ENCODE data around the gene ARCN1.

GRCh38 chr11:118628861-118629549 is 56.8 kb downstream of the ARCN1 start:
- no peak for TF ChIP-seq POLR2A (IDR thresholded peaks at IDR 0.05)
- no peak for TF ChIP-seq EP300 (IDR thresholded peaks at IDR 0.05)
- no peak for TF ChIP-seq CTCF (IDR thresholded peaks at IDR 0.05)
- no peak for TF ChIP-seq POLR2AphosphoS5 (IDR thresholded peaks at IDR 0.05)
